Measurements from ENCODE around the gene LARGE1.

GRCh38 chr22:33653532-33654063, 266.7 kb downstream of the LARGE1 start:
- TF ChIP-seq CTCF (IDR thresholded peaks at IDR 0.05) (no peak), POLR2A (IDR thresholded peaks at IDR 0.05) (no peak)

All from uterus (tissue), 2 donors.